ENCODE data around the gene BBS12.

BBS12 gene

DNA sequence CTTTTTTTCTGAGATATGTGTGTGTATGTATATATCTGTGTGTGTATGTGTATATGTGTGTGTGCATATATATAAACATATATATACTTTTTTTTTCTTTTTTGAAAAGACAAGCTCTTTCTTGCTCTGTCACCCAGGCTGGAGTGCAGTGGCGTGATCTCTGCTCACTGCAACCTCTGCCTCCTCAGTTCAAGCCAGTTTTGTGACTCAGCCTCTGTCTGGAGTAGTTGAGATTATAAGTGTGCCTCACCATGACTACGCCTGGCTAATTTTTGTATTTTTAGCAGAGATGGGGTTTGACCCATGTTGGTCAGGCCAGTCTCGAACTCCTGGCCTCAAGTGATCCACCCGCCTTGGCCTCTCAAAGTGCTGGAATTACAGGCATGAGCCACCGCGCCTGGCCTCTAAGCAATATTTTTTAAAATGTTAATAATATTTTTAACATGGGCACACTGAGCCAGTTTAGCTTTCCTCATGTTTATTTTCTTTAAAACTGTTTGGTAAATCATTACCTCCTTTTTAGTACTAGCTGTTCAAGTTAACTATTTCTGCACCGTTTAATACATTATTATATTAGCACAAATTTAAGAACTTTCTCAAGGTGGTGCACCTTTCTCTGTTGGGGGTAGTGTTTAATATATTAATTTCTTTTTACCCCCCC is 33.3 kb downstream of the BBS12 start:
- DNase-seq (ENCODE audit: low spot score) = no peak
- TF ChIP-seq, protein P1, sequence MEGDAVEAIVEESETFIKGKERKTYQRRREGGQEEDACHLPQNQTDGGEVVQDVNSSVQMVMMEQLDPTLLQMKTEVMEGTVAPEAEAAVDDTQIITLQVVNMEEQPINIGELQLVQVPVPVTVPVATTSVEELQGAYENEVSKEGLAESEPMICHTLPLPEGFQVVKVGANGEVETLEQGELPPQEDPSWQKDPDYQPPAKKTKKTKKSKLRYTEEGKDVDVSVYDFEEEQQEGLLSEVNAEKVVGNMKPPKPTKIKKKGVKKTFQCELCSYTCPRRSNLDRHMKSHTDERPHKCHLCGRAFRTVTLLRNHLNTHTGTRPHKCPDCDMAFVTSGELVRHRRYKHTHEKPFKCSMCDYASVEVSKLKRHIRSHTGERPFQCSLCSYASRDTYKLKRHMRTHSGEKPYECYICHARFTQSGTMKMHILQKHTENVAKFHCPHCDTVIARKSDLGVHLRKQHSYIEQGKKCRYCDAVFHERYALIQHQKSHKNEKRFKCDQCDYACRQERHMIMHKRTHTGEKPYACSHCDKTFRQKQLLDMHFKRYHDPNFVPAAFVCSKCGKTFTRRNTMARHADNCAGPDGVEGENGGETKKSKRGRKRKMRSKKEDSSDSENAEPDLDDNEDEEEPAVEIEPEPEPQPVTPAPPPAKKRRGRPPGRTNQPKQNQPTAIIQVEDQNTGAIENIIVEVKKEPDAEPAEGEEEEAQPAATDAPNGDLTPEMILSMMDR (IDR thresholded peaks at IDR 0.05; ENCODE audit: borderline replicate concordance, control extremely low read depth, extremely low read depth, insufficient read depth, missing control alignments) = no peak
- in situ Hi-C loops (cut with MboI; ENCODE audit: low sequenced_read_pairs, unreplicated experiment) = no loop called here

DNA sequence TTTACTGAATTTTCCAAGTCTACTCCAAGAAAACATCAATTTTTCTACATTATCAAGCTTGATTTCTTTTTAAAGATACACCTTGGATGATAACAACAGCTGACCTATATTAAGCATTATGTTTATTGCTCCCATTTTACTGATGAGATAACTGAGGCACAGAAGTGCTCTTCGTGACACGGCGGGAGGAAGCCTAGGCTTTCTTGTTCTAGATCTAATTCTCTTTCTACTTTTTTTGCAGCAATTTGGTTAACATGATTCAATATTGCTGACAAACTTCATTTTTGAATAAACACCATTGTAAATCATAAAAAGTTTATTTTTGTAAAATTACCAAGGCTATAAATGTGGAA is 33.8 kb downstream of the BBS12 start:
- DNase-seq (ENCODE audit: low spot score) = no peak
- in situ Hi-C loops (cut with MboI; ENCODE audit: low sequenced_read_pairs, unreplicated experiment) = no loop called here
- TF ChIP-seq, protein P1 (IDR thresholded peaks at IDR 0.05; ENCODE audit: borderline replicate concordance, control extremely low read depth, extremely low read depth, insufficient read depth, missing control alignments) = no peak

DNA sequence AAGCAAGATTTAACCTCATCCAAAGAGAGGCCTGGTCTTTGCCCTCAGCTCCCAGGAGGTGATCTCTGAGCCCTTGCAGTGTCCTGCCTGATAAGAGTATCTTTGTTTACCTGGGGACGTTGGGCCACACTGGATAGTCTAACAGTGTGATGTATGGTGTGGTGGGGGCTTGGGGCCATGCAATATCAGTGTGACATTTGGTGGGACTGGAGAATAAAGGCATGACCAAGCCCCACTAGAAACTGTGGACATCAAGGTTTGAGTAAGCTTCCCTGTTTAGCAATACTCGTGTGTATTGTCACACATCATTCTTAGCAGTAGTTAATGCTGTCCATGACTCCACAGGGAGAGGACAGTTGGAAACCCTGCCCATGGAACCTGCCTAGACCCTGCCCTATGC is 34.4 kb downstream of the BBS12 start:
- in situ Hi-C loops (cut with MboI; ENCODE audit: low sequenced_read_pairs, unreplicated experiment) = no loop called here
- DNase-seq (ENCODE audit: low spot score) = no peak
- TF ChIP-seq, protein P1 (IDR thresholded peaks at IDR 0.05; ENCODE audit: borderline replicate concordance, control extremely low read depth, extremely low read depth, insufficient read depth, missing control alignments) = no peak

DNA sequence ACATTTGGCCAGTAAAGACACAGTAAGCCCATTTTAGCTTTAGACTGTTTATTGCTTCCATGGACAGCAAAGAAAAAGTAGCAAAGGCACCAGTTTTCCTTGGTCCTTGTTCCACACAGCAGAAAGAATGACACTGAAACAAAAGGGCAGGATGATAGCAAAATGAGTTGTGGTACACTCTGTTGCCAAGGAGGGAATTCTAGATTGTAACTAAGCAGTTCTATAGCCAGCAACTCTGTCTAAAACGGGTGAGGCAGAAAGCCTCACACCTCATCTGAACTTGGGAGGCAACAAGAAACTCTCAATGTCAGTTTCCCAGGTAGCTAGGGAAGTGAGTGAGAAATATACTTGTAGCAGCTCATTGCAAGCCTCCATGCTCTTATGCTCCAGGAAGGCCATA is 39.2 kb downstream of the BBS12 start:
- in situ Hi-C loops (cut with MboI; ENCODE audit: low sequenced_read_pairs, unreplicated experiment) = no loop called here
- TF ChIP-seq, protein P1 (IDR thresholded peaks at IDR 0.05; ENCODE audit: borderline replicate concordance, control extremely low read depth, extremely low read depth, insufficient read depth, missing control alignments) = no peak
- no peak for DNase-seq (ENCODE audit: low spot score)

DNA sequence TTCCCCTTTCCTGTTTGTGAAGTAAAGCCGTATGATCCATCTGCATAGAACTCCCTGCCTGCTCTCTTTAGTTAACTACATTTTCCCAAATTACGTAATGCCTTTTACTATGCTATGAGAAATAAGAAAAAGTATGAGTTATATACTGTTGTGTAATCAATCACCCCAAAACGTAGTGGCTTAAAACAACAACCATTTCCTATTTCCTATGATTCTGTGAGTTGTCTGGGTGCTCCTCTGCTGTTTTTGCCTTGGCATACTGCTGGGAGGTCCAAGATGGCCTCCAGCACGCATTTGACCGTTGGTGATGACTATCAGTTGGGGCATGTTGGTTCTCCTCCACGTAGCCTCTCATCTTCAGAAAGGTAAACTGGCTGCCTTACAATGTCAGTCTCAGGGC is 39.8 kb downstream of the BBS12 start:
- TF ChIP-seq, protein P1 (IDR thresholded peaks at IDR 0.05; ENCODE audit: borderline replicate concordance, control extremely low read depth, extremely low read depth, insufficient read depth, missing control alignments) = no peak
- in situ Hi-C loops (cut with MboI; ENCODE audit: low sequenced_read_pairs, unreplicated experiment) = no loop called here
- no peak for DNase-seq (ENCODE audit: low spot score)

DNA sequence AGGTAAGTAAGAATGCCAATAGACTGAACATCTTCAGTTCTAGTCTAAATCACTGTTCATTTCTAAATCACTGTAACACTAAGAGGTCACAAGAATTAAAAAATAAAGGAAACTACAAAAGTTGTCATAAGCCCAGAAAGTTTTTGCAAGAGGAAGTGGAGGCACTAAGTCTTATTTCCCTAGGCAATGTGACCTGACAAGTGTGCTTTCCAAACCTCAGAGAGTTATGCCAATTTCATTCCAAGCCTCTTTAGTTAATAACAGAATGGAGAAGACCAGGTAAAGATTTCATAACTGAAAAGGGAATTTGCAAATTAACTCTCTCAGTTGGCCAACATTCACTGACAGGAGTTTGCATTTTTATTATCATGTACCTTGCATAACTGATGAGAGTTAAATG is 40.5 kb downstream of the BBS12 start:
- TF ChIP-seq, protein P1 (IDR thresholded peaks at IDR 0.05; ENCODE audit: borderline replicate concordance, control extremely low read depth, extremely low read depth, insufficient read depth, missing control alignments) = no peak
- DNase-seq (ENCODE audit: low spot score) = no peak
- in situ Hi-C loops (cut with MboI; ENCODE audit: low sequenced_read_pairs, unreplicated experiment) = no loop called here

Data from GM13976 (cell line).